PFSK-1 (cell line): ENCODE measurements around the gene FOXO3.

Experiments
- POLR2AphosphoS5 ChIP-seq: IDR thresholded peaks from 2 replicates; pipeline ENCODE4 v1.6.1; 2012; ENCODE audit warnings: low read depth, mild to moderate bottlenecking, control low read depth, low read length, moderate library complexity
- TAF1 ChIP-seq: IDR thresholded peaks from 2 replicates; pipeline ENCODE4 v1.6.1; 2012; ENCODE audit warnings: low read length, control low read depth, borderline replicate concordance; ENCODE audit not compliant: insufficient read depth
- TF ChIP-seq, protein P1 (sequence below), 2 experiments: IDR thresholded peaks; 2 replicates each; pipeline versions ENCODE4 v1.6.1 to v1.8.0; 2011 to 2012; ENCODE audit warnings: low read depth in 2 of 2, low read length in 2 of 2, control low read depth in 1 of 2, inconsistent platforms in 1 of 2, mild to moderate bottlenecking in 1 of 2, moderate library complexity in 1 of 2; ENCODE audit not compliant: insufficient read depth in 1 of 2

- TF ChIP-seq, protein P1, sequence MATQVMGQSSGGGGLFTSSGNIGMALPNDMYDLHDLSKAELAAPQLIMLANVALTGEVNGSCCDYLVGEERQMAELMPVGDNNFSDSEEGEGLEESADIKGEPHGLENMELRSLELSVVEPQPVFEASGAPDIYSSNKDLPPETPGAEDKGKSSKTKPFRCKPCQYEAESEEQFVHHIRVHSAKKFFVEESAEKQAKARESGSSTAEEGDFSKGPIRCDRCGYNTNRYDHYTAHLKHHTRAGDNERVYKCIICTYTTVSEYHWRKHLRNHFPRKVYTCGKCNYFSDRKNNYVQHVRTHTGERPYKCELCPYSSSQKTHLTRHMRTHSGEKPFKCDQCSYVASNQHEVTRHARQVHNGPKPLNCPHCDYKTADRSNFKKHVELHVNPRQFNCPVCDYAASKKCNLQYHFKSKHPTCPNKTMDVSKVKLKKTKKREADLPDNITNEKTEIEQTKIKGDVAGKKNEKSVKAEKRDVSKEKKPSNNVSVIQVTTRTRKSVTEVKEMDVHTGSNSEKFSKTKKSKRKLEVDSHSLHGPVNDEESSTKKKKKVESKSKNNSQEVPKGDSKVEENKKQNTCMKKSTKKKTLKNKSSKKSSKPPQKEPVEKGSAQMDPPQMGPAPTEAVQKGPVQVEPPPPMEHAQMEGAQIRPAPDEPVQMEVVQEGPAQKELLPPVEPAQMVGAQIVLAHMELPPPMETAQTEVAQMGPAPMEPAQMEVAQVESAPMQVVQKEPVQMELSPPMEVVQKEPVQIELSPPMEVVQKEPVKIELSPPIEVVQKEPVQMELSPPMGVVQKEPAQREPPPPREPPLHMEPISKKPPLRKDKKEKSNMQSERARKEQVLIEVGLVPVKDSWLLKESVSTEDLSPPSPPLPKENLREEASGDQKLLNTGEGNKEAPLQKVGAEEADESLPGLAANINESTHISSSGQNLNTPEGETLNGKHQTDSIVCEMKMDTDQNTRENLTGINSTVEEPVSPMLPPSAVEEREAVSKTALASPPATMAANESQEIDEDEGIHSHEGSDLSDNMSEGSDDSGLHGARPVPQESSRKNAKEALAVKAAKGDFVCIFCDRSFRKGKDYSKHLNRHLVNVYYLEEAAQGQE (IDR thresholded peaks at IDR 0.05; ENCODE audit: insufficient read depth in 1 of 2, low read depth in 2 of 2, low read length in 2 of 2), result no peak
- TF ChIP-seq POLR2AphosphoS5 (no peak), TAF1 (no peak)
Observed at GRCh38 chr6:108733051-108733450, 172.3 kb downstream of the FOXO3 start.
